ENCODE results near the gene RPL27A.

The RPL27A gene

DNA sequence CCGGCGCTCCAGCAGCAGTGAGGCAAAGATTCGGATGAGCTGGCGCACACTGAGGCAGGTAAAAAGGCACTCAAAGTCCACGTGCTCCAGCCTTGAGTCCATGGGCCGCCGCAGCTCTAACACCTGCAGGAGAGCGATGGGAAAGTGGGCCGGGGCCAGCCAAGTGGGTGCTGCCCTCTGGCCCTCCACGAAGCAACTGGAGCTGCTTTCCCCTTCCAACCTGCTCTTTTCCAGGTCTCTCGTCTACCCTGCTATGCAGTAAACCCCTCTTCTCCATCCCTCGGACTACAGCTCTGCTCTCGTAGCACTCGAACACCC, 20.0 kb downstream of the RPL27A start:
- no peak for DNase-seq

DNA sequence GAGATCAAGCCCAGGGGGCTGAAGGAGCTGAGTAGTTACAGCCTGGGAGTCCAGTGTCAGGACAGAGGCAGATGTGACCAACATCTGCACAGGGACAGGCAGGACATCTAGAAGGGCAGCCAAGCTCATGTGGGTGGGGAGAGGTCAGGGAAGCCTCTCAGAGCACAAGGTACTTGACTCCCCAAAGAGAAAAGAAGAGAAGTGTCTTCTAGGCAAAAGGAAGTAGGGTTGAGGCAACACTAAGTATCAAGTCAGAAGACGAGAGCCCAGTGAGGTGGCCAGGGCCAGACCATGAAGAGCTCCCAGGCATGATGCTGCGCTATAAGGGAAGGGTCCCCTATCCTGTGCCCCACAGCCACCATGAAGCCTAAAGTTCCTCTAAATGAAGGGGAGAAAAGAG, 21.5 kb downstream of the RPL27A start:
- DNase-seq = no peak

DNA sequence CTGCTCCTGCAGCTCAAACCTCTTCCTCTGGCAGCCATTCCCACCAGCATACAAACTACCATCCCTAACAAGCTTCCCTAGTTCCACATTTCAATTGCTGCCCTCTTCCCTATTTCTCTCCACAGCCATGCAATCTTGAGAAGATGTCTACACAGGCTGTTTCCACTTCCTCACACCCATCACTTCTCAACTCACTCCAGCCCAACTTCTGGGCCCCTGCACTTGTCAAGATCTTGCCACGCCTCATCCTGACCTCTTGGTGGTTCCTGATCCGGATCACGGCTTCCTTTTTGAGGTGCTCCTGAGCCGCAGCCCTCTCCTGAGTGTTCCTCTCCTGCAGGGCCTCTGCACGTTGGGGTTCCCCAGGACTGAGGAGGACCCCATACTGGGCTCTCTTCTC, 22.6 kb downstream of the RPL27A start:
- no peak for DNase-seq

DNA sequence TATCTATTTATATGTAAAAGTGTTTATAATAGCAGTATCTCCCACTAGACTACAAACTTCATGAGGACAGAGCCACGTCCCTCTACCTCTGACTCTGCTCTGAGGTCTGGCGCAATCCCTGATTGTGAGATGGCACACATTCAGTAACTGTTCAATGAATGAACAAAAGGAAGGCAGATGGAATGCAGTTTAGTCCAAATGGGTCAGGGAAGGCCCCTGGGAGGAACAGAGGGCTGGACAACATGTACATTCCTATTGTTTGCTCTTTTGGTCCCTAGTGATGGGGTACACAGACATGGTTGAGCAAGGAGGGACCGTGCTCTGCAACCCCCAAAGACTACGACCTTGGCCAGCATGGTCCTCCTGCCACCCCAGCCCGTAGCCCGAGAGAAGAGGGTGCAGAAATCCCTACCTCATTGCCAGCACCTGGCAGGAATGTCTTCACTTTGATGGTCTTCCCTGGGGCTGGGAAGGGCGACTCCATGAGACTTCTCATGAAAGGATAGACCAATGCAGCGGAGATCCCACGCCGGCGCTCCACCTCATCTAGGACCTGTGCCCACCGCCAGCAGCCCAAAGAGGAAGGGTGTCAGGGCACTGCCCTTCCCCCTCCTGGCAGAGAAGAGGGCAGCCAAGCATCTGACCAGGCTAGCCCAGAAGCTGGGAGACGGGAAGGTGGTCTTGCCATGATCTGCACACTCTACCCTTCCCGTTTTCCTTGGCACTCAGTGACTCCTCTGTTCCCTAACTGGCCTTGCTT, 24.3 kb downstream of the RPL27A start:
- no peak for DNase-seq

DNA sequence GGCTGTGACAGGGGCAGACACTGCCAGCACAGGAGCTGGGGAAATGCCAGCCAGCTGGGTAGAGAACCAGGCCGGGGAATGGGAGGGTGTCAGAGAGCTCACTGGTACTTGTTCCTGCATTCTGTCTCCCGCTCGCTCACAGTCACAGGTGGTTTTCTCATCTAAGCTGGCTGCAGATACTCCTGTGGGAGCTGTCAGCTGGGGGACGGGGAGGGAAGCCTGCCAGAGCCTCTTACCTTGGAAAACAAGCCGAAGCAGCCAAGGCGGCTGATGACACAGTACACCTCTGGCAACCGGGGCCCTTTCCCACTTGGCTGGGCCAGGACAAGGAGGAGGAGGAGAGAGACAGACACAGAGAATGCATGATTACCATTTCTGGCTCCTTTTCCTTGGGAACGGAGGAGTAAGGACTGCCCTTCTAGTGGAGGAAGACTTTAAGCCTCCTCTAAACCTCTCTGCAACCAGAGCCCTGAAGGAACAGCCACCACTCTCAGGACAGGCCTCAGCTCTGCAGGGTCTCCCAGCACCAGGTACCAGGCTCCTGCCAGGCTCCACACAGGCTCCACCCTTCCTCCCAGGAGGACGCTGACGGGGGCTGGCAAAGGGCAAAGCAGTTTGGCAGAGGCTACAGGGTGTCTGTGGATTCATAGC, 25.1 kb downstream of the RPL27A start:
- no peak for DNase-seq

DNA sequence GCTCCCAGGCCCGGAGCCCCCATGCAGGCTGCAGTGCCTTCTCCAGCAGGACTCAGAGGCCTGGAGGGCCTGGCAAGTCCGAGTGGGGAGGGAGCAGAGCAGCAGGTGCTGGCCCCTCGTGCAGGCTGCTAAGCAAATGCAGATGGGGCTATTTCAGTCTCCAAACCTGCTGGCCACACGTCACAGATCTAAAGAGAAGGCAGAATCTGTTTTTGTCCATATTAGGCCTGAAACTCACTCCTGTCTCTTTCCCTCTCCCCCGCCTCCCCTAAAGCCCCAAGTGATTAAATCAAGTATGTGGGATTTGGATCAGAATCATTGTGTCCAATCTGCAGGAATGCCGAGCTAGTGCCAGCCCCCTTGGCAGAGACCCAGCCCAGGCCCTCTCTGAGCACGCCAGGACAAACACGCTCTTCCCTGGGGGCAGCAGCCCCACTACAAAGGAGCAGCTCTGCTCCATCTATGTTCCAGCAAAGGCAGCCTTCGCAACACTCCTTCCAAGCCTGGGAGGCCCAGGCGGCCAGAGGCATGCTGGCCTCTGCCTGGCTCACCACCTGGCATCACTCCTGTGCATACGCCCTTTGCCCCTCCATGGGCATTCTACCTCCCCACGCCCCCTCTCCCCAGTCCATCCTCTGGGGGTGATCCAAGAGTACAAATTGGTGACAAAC, 26.5 kb downstream of the RPL27A start:
- DNase-seq = no peak

DNA sequence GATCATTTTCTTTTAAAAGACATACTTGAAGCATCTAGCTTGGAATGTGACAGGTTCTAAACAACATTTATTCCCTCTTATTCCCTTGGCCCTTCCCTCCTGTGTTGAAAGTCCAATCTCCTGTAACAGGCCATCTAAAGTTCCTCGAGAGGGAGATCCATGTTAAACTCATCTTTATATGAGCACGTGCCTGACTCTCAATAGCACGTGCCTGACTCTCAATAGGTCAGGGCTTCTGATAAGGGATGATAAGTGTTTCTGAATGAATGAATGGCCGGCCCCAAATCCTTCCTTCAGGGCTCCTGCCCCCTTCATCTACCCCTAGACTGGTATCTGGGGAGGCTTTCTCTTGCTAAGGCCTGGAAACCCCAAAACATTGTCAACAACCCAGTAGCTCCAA, 27.2 kb downstream of the RPL27A start:
- no peak for DNase-seq

DNA sequence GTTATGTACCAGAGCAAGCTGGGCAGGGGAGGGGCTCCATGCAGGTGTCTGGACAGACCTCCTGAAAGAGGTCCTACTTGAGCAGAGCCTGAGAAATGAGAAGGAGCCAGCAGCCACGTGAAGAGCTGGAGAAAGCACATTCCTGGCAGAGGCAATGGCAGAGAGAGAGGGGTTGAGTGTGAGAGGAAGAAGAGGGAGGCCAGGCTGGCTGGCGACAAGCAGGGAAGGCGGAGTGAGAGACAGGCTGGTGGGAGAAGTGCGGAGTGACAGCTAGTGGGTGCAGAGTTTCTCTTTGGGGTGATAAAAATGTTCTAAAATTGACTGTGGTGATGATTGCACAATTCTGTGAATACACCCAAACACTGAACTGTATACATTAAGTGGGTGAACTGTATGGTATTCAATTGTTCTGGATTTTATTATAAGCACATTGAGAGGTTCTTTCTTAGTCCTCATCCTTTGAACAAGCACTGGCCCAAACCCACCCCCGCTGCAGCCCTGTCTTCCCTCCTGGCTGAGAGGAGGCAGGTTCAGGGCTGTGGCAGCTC, 29.4 kb downstream of the RPL27A start:
- DNase-seq = no peak

DNA sequence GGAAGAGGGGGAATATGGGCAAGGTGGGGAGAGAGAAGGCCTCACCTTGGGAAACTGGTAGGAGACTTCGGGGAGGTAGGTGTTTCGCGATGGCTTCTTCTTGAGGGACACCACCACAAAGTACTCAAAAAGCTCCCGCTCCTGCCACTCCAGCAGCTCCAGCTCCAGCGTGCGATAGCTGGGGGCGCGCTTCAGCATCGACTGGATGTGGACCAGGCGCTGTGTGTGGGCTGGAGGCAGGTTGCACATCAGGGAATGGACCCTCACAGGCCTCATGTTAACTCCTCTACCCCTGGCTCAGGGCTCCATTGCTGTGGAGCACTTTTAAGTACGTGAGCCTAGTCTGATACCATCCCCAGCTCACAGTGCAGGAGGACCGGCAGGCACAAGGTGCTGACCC, 29.9 kb downstream of the RPL27A start:
- DNase-seq = no peak

DNA sequence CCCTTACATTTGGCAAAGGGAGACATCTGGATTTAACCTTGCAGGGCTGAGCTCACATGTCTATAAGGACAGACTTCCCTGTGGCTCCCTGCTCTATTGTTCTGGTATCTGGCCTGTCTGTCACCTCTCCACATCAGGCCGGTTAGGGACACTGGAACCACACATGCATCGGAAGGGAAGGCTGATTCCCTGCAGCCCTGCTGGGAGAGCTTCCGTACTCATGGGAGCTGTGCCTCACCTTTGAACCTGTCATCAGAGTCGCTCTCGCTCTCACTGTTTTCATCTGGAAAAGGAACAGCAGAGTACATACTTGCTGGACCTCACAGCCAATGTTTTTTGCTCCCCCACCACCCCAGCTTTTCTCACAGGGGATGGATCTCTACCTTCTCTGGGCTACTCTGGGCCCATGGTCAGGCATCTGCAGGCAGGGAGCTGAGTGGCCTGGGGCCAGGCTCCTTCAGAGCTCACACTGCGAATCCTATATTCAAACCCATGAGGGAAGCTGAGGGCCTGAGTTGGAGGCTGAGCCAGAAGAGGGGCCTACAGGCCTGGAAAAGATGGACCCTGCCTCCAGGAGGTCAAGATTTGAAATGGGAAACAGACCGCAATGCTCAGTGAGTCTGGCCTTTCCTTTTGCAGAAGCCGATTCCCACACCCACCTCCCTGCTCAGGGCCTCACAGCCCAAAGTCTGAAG, 31.3 kb downstream of the RPL27A start:
- no peak for DNase-seq

DNA sequence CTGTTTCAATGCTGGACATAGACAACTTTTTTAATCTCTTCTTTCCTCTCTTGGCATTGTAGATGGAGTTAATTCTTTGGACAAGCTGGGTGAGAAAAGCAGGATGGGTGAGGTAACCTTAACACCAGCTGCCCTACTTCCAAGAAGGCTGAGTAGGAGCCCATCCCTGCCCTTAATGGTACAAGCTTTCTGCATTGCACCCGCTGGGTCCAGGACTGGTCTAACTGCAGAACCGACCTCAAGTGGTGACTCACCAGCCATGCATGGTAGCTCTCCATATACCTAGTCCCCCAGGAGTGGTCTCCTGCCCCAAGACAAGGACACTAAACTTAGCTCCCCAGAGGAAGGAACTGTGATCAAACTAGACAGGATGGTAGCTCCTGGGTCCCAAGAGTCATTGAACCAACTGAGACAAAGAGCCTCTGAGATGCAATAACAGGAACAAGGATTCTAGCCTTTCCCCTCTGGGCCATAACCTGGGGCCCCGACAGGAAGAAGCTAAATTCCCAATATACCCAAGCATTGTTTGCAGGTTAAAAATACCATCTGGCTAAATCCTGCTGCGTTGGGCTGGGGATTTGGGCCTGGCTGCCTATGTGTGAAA, 32.1 kb downstream of the RPL27A start:
- no peak for DNase-seq

DNA sequence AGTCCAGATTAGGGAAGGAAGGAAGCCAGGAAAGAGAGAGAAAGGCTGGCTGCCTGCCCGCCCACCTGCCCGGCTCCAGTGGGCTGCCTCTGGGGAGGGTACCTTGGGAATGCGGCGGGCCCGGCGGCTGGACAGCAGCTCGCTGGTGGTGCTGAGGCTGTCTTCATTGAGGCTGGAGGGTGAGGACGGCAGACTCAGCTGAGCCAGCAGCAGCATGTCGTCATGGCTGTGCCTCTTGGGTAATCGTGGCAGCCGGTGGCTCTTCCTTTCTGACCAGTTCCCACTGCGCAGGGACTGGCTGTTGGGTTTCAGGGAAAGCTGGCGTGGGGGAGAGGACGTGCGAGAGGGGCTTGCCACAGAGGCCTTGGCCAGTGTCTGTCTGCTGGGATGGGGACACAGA, 32.9 kb downstream of the RPL27A start:
- no peak for DNase-seq

DNA sequence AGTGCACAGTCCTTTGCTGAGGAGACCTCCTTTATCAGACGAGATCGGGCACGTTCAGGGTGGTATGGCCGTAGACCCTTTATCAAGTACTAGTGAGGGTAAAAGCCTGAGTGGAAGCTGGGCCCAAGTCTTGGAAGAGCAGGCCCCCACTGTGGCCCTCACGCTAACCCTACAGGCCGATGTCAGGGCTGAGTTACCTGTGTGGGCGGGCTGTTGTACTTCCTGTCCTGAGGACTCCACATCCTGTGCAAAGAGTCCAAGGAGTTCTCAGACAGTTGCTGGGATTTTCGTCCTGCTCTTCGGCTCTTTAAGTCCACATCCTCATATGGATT, 34.9 kb downstream of the RPL27A start:
- DNase-seq = no peak

DNA sequence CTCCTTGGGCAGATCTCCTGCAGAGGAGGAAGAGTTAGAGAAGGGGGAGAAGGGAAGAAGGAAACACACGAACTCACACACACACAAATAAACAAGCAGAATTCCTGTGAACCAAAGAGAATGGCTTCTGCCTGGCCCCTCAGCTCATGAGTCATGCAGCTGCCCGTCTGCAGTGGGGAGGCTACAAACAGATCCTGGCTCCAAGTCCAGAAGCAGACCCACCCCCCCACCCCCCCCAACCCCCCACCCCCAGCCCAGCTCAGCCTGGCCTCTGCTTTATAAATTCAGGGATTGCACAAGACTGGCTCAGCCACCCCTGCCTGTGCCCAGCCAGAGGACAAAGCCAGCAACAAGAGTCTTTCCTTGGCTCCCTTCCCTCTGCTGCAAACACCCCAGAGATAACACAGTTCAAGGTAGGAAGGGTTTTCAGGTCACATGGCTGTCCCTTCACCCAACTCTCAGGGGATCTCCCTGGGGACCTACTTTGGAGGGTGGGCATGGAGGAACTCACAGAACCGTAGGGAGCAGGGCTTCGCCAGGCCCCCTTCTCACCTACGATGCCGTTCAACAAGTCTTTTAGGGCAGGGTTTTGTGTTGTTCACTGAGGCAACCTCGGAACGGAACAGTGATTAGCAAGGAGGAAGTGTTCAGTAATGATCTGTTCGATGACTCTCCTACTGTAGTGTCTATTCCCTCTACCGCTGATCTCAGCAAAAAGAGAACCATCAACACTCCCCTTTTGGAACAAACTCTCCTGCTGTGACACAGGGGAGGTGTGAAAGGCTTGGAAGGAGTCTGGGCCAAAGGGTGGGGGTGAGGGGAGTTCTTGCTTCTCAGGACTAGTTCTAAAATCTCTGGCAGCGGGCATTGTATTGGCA, 35.5 kb downstream of the RPL27A start:
- no peak for DNase-seq

DNA sequence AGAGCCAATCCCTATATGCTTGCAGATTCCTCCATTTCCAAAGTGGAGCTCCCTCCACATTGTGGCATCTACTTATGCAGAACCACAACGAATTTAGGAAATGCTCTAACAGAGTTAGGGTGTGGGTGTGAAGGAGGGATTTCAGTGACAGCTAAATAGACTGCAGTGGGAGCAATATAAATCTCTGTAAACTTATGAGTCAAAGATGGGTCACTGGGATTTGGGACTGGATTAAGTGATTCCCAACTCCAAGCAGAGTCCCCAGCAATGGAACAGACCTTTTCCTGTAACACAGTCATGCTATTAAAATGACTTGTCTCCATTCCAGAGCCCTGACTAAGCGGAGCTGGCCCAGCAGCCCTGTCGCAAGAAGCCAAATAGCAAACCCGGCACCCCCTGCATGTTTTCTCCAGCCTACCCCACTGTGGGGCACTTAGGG, 36.6 kb downstream of the RPL27A start:
- DNase-seq = no peak

DNA sequence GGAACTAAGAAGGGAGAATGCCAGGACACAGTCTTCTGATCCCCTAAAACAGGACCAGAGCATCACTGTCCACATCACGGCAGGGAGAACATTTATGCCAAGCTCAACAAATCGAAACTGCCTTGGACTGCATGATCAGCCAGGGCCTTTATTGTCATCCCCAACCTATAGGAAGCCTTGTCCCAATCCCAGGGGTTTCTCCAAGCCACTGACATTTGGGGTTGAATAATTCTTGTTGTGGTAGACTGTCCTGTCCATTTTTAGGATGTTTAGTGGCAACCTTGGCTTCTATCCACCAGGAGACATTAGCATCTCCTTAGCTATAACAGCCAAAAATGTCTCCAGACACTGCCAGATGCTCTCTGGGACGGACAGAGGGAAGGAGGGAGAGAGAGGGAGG, 37.1 kb downstream of the RPL27A start:
- no peak for DNase-seq

DNA sequence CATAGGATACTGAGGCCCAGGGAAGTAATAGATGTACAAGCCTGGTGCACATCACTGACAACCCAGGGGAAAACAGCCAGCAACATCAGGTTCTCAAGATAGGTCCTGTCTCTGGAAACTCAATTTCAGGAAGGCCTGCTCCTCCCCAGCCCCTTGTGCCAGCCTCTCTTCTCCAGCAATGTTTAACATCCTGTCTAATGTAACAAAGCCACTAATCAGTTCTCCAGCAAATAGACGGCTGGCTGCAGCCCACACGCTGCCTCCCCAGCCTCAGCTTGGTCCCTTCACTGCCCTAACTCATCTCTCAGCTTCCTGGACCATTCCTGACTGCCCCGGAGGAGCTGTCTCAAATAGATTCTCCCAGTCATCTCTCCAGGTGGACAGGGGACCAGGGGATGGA, 37.8 kb downstream of the RPL27A start:
- DNase-seq = no peak

DNA sequence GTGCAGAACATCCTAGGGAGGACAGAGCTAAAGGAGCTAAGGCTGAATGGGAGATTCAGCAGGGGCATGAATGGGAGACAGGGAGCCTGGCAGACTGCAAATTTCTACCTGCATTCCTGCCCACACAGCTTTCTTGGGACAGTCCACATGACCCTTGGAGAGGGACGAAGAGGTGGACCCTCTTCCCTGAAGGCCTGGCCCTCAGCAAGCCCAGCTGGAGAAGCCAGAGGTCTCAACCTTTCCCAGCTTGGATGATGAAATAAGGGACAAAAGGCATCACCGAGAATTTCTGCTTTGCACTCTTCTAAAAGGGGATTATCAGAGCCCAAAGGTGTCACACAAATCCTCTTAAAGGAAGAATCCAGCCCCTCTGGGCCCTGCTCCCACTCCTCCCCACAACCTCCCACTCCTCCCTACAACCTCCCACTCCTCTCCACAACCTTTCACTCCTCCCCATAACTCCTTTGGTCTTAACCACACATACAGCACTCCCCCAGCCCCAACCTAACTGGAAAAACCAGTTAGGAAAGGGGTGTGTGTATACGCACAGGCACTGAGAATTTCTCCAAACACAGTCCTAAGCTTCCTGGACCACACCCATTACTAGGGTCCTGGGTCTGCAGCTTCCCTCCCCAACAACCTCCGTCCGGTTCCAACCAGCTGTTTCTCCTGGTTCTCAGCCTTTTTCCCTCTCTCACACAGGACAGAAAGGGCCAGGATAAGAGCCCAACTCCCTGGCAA, 38.4 kb downstream of the RPL27A start:
- no peak for DNase-seq

DNA sequence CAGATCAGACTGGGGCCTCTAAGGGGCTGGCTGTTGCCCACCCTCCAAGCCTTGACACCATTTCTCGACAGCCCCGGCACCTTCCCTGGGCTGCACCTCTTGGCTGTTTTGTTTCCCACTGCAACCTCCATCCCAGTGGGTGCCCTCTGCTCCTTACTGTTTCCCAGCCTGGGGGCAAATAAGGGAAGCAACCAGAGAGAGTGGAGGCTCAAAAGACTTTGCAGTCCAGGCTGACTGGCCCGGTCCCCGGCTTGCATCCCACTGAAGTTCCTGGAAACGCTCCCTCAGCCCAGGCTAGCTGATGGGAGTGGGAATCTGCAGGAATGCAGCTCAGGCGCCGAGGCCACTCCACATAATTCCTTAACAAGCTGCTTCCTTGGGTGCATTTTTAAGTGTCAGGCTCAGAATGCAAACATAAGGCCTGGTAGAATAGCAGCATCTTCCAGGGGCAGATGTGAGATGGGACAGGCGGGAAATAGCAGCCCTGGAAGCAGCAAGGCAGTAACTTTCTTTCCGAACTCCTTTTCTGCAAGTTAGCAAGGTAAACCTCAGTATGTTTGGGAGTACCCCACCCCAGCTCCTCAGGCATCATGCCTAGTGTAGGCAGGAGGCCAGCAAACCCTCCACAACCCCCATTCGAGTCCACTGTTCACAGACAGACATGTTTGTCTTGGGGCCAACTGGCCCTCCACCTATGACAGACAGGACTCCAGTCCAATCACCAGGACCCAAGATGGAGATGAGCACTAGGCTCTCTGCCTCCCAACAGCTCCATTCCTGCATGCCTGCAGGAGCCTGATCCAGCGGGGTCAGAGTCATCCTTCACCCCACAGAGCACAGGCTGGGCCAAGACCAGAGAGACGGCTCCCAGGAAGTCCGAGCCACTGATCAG, 39.3 kb downstream of the RPL27A start:
- no peak for DNase-seq

DNA sequence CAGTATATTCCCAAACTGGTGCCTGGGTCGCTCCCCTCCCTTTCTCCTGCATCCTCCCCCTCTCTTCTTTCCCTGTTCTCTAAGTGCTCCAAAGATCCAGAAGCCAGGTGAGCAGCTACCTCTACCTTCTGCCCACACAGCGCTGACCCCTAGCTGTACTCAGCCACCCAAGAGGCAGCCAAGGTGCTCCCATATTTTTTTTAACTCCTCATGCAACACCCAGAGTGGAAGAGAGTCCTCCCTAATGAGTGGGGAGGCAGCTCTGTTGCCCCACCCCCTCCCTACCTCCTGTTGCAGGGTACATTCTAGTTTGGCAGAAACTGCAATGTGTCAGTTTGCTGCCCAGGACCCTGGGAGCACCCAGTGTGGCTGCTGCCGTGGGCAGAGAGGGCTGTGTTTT, 40.2 kb downstream of the RPL27A start:
- no peak for DNase-seq
